ENCODE measurements around the gene TMEM154.

DNA sequence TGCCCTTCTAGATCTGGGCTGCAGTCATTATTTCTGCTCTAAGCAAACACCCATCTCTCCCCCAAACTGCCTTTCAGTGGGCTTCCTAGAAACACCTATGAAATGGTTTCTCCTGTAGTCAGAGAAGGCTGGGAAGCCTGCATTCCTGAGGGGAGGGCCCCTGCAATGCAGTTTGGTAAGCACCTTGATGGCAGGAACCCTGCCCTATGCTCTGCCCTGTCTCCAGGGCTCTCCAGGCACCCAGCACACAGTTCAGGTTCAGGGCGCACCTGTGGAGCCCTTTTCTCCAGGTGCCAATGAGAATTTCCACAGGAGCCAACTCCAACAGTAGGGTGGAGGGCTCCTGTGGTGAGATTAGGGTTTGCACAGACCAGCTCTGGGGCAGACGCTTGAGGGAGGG lies 74.8 kb downstream of the TMEM154 start:
- TF ChIP-seq, protein P1, sequence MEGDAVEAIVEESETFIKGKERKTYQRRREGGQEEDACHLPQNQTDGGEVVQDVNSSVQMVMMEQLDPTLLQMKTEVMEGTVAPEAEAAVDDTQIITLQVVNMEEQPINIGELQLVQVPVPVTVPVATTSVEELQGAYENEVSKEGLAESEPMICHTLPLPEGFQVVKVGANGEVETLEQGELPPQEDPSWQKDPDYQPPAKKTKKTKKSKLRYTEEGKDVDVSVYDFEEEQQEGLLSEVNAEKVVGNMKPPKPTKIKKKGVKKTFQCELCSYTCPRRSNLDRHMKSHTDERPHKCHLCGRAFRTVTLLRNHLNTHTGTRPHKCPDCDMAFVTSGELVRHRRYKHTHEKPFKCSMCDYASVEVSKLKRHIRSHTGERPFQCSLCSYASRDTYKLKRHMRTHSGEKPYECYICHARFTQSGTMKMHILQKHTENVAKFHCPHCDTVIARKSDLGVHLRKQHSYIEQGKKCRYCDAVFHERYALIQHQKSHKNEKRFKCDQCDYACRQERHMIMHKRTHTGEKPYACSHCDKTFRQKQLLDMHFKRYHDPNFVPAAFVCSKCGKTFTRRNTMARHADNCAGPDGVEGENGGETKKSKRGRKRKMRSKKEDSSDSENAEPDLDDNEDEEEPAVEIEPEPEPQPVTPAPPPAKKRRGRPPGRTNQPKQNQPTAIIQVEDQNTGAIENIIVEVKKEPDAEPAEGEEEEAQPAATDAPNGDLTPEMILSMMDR (IDR thresholded peaks at IDR 0.05), result no peak
- TF ChIP-seq POLR2AphosphoS5 (IDR thresholded peaks at IDR 0.05), result no peak
